Aortic smooth muscle cell (primary cell): ENCODE data around the gene INA. TPM values are rescaled to one million over a fixed set of nuclear protein-coding genes. Genes with fewer than 3 reads are reported as not detected.

ENCODE experiments used
- total RNA-seq: library from RNA; depleted of rRNA; stranded (reverse); fragments of >200 nt; gene quantifications from 2 replicates; pipeline ENCODE4 v1.2.3, GENCODE V29; 2014

The INA gene
- 0.26 and 0.44 TPM in 2 replicates for total RNA-seq

GRCh38 chr10:103276896-103277712 is at the start of gene INA:
TSS of gene INA (plus strand) at chr10:103277138. CDS start at chr10:103277212, 74 bp downstream.

GRCh38 chr10:103245587-103245986 is 31.4 kb upstream of the INA start, which contains the start of gene RPEL1:
TSS of gene RPEL1 (plus strand) at chr10:103245887. CDS start at chr10:103245997, 110 bp downstream.

Other genes starting within 250 kb of the INA start
- 82.0 and 103 TPM in 2 replicates for gene NT5C2, start 83.9 kb upstream of the INA start, total RNA-seq
- gene RPEL1, start 31.3 kb upstream of the INA start, total RNA-seq = 0.12 TPM in 1 of 2 replicates, not detected in the other
- 10.9 and 13.1 TPM in 2 replicates for gene PCGF6, start 74.0 kb downstream of the INA start, total RNA-seq
- gene TAF5, start 90.8 kb downstream of the INA start, total RNA-seq = 2.3 and 2.6 TPM in 2 replicates
- gene ATP5MK, start 119.3 kb downstream of the INA start, total RNA-seq = 149 and 155 TPM in 2 replicates
- 23.6 and 31.7 TPM in 2 replicates for gene PDCD11, start 119.5 kb downstream of the INA start, total RNA-seq
- gene CALHM2, start 175.2 kb downstream of the INA start, total RNA-seq = 30.1 and 38.6 TPM in 2 replicates
- gene CALHM1, start 181.8 kb downstream of the INA start, total RNA-seq = not detected in 2 replicates
- not detected in 2 replicates for gene CALHM3, start 202.1 kb downstream of the INA start, total RNA-seq
- under 0.01 TPM in 2 replicates for gene NEURL1, start 216.6 kb downstream of the INA start, total RNA-seq